Lung (tissue), 12 donors: ENCODE results near the gene LRTM2. TPM values are rescaled to one million over a fixed set of nuclear protein-coding genes. Genes with fewer than 3 reads are reported as not detected.

Experiments
- ATAC-seq: fragments of 200-7000 bp; cut with Tn5 transposase; one replicate; pipeline ENCODE4 v1.9.1; 2020; ENCODE audit warnings: moderate number of reproducible peaks; ENCODE audit not compliant: insufficient read depth, low FRiP score
- DNase-seq, 3 donors: peaks; one replicate each; pipeline ENCODE4 v3.0.0-alpha.2; 2013 to 2017
- H3K27ac ChIP-seq, 2 donors: one replicate each; pipeline ENCODE4 v1.5.1; 2013; ENCODE audit warnings: mild to moderate bottlenecking in 2 of 2, moderate library complexity in 2 of 2, control low read depth in 1 of 2, inconsistent platforms in 1 of 2, low read depth in 1 of 2, low read length in 1 of 2
- H3K27me3 ChIP-seq, 3 donors: one replicate each; pipeline ENCODE4 v1.5.1; 2013; ENCODE audit warnings: low read length in 2 of 3; ENCODE audit not compliant: control insufficient read depth in 3 of 3, insufficient read depth in 3 of 3
- H3K36me3 ChIP-seq, 4 donors: one replicate each; pipeline ENCODE4 v1.5.1; 2013; ENCODE audit warnings: low read length in 4 of 4, mild to moderate bottlenecking in 1 of 4, moderate library complexity in 1 of 4; ENCODE audit not compliant: control insufficient read depth in 4 of 4, insufficient read depth in 4 of 4
- H3K4me1 ChIP-seq, 5 donors: one replicate each; pipeline ENCODE4 v1.5.1; 2013; ENCODE audit warnings: low read length in 5 of 5, mild to moderate bottlenecking in 2 of 5, moderate library complexity in 1 of 5; ENCODE audit not compliant: control insufficient read depth in 5 of 5, insufficient read depth in 5 of 5
- H3K4me3 ChIP-seq: one replicate; pipeline ENCODE4 v1.5.1; 2013; ENCODE audit warnings: mild to moderate bottlenecking, control low read depth, moderate library complexity
- H3K9ac ChIP-seq, 2 donors: one replicate each; pipeline ENCODE4 v1.5.1; 2013; ENCODE audit warnings: low read length in 2 of 2, control low read depth in 1 of 2; ENCODE audit not compliant: insufficient read depth in 1 of 2
- H3K9me3 ChIP-seq, 4 donors: one replicate each; pipeline ENCODE4 v1.5.1; 2013; ENCODE audit warnings: low read length in 3 of 4, mild to moderate bottlenecking in 1 of 4, moderate library complexity in 1 of 4; ENCODE audit not compliant: control insufficient read depth in 4 of 4, insufficient read depth in 3 of 4
- WGBS, 2 donors: extraction: QIAGEN DNeasy Blood & Tissue Kit; methylation state at CpG; one replicate each; pipeline ENCODE4 v1.1.7; 2013; 5-methylcytosine and 5-hydroxymethylcytosine counted together
- polyA plus RNA-seq, 2 donors: library from polyadenylated mRNA; stranded (reverse); fragments of 200-250 nt; gene quantifications; one replicate each; pipeline ENCODE4 v1.2.1, GENCODE V29; 2013
- total RNA-seq, 2 donors: library from RNA; depleted of rRNA in 1 of 2; stranded (reverse); fragments of >200 nt in 1 of 2; gene quantifications; one replicate each; pipeline ENCODE4 v1.2.1, GENCODE V29; 2014 to 2021
- TF ChIP-seq, protein P1 (sequence below): IDR thresholded peaks from 2 replicates; pipeline ENCODE4 v1.5.1; 2012; ENCODE audit warnings: mild to moderate bottlenecking; ENCODE audit errors: control extremely low read depth, extremely low read depth
- donor health status: control.
- donor health status: control.
- donor health status: Bipolar disorder and iron deficiency.
- donor health status: healthy.
- donor health status: DM: yes; HTN: yes; CAD: no.

Gene LRTM2
- total and polyA plus RNA-seq, 4 donors, result 0.01 to 0.06 TPM; not detected in 2

DNA sequence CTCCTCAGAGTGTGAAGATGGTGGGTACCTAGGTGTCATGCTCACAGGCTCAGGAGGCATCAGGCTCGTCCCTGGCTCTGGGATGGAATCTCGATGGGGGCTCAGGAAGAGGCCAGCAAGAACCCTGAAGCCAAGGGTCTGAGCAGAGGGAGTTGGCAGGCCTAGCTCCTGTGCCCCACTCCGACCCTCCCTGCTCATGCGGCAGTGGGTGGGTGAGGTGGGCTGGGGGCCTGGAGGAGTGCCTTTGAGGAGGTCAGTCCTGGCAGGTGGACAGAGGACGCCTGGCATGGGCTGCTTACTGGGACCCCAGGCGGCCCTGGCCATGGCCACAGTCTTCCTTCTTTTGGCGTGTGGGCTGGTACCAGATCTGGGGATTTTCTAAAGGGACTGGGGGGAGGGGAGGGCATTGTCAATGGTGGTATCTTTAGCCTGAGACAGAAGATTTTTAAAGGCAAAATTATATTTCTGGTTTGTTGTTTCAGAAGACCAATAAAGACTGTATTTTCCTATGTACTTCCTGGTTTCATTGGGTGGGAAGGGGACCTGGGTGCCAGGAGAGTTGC lies 16.0 kb downstream of the LRTM2 start:
- Histone ChIP-seq H3K4me1 (peaks cover 0 to 1% (median 0%) of the 10 kb centered on the region in 5 donors), H3K4me3 (no peak overlapping the region), H3K9me3 (peaks cover 0 to 9% (median 0%) of the 10 kb centered on the region in 4 donors), H3K9ac (no peak overlapping the region), H3K36me3 (no peaks in the 10 kb centered on the region), H3K27ac (no peak overlapping the region), H3K27me3 (peaks cover 0 to 10% (median 7%) of the 10 kb centered on the region in 3 donors)
- 73 to 84% methylated on average over 7 of the region's 7 CpGs for WGBS, 2 donors
- DNase-seq (no peak), ATAC-seq (no peak)
- TF ChIP-seq, protein P1, sequence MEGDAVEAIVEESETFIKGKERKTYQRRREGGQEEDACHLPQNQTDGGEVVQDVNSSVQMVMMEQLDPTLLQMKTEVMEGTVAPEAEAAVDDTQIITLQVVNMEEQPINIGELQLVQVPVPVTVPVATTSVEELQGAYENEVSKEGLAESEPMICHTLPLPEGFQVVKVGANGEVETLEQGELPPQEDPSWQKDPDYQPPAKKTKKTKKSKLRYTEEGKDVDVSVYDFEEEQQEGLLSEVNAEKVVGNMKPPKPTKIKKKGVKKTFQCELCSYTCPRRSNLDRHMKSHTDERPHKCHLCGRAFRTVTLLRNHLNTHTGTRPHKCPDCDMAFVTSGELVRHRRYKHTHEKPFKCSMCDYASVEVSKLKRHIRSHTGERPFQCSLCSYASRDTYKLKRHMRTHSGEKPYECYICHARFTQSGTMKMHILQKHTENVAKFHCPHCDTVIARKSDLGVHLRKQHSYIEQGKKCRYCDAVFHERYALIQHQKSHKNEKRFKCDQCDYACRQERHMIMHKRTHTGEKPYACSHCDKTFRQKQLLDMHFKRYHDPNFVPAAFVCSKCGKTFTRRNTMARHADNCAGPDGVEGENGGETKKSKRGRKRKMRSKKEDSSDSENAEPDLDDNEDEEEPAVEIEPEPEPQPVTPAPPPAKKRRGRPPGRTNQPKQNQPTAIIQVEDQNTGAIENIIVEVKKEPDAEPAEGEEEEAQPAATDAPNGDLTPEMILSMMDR, result no peak

DNA sequence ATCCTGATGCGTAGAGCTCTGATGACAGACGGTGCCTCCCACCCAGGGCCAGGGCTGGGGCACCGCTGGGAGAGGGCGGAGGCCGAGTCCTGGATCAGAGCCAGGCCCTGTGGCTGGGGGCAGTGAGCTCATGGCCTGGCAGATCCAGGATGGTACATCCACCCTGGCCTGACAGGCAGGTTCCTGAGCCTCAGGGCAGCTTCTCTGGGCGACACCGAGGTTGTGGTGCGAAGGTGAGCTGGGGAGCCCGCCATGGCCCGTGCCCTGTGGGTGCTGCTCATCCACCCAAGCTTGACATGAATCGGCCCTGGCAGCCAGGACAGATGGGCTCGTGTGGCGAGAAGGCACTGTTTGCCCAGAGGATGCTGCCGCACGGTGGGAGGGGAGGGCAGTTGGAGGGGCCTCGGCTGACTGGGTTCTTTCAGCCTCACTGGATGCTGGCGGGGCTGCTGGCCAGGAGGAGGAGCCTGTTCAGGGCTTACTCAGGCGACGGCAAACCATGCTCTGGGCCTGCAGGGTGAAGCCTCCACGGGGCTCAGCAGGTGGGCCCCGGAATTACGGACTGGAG lies 16.6 kb downstream of the LRTM2 start:
- H3K9me3 ChIP-seq, result peaks cover 0 to 9% (median 0%) of the 10 kb centered on the region in 4 donors
- H3K9ac ChIP-seq, result no peak overlapping the region
- H3K4me3 ChIP-seq, result no peak overlapping the region
- TF ChIP-seq, protein P1, result no peak
- no peak for ATAC-seq
- no peak for DNase-seq
- 73 to 81% methylated on average over 22 of the region's 22 CpGs for WGBS, 2 donors
- H3K27ac ChIP-seq, result no peak overlapping the region
- H3K27me3 ChIP-seq, result peaks cover 0 to 7% (median 6%) of the 10 kb centered on the region in 3 donors
- H3K36me3 ChIP-seq, result no peaks in the 10 kb centered on the region
- H3K4me1 ChIP-seq, result no peaks in the 10 kb centered on the region

DNA sequence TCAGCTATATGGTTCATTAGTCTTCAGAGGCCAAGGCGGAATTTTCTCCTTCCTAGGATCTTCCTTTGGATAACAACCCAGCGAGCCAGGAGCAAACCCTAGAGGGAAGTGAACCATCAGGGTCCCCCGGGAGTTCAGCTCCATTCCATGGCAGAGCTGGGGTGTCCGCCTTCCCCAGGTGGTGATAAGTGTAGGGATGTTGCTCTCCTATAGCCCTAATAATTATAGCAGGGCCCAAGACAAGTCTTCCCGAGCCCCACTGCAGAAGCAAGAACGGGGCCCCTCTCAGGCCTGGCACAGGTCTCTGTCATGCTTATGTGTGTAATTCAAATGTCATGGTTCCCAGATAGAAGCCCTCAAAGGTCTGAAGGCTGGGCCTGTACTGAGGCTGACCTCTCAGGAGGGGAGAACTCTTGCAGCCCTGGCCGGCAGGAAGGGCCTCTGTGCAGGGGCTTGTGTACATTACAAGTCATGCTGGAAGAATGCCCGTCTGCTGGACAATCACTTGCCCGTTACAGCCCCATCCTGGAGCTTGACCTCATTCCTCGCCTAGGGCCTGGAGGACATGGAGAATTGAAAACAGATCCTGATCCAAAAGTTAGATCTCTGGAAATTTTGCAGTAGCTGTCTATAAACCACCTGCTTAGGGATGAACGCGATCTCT lies 17.3 kb downstream of the LRTM2 start:
- no peak overlapping the region for H3K27ac ChIP-seq
- WGBS, 2 donors, result 73 to 86% methylated on average over 12 of the region's 12 CpGs
- no peaks in the 10 kb centered on the region for H3K36me3 ChIP-seq
- no peak overlapping the region for H3K9ac ChIP-seq
- H3K27me3 ChIP-seq, result peaks cover 0 to 3% (median 2%) of the 10 kb centered on the region in 3 donors
- ATAC-seq (no peak), DNase-seq (no peak)
- TF ChIP-seq, protein P1, result no peak
- no peak overlapping the region for H3K4me3 ChIP-seq
- H3K9me3 ChIP-seq, result peaks cover 0 to 9% (median 0%) of the 10 kb centered on the region in 4 donors
- no peaks in the 10 kb centered on the region for H3K4me1 ChIP-seq
